GM23248 (cell line): Measurements from ENCODE around the gene PTPRR.

Experiments used
- EZH2 ChIP-seq: fragments of 200-600 bp; sonication (generic); IDR thresholded peaks from 2 replicates; pipeline ENCODE4 v1.6.1; 2018; ENCODE audit warnings: antibody characterized with exemption, mild to moderate bottlenecking; ENCODE audit not compliant: insufficient read depth, poor library complexity, severe bottlenecking
- EZH2phosphoT487 ChIP-seq: fragments of 200-600 bp; sonication (generic); IDR thresholded peaks from 2 replicates; pipeline ENCODE4 v1.6.1; 2018; ENCODE audit warnings: antibody characterized with exemption, moderate library complexity, mild to moderate bottlenecking, low read depth; ENCODE audit not compliant: insufficient read depth

DNA sequence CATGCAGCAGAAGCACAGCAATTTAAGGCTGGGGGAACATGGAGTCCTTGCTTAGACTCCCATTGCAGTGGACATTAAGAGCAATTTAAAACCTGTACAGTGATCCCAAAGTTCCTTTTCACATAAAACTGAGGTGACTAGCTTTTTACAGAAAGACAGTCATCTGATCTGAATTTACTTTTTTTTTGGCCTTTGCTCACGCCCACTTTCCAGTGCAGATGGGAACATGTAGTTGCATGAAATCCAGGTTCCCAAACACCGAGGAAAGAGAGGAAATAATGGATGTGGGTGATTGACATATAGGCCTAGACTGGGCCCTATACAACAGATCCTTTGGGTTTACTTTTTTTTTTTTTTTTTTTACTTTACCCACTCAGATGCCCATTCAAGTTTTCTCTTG is 156.9 kb downstream of the PTPRR start:
- no peak for TF ChIP-seq EZH2phosphoT487
- no peak for TF ChIP-seq EZH2
